ENCODE measurements around the gene FBN2. TPM values are rescaled to one million over a fixed set of nuclear protein-coding genes. Genes with fewer than 3 reads are reported as not detected.

The FBN2 gene
- total RNA-seq, 1 donor from 2014 or later, result 34.1 TPM

- no peak for DNase-seq
- no peak overlapping the region for H3K4me3 ChIP-seq
- peaks cover 8% of the 10 kb centered on the region for H3K4me1 ChIP-seq
- H3K27ac ChIP-seq (replicated peaks), result no peak overlapping the region
- no peaks in the 10 kb centered on the region for H3K36me3 ChIP-seq
- H3K27me3 ChIP-seq (ENCODE audit: low read depth), result no peaks in the 10 kb centered on the region
- TF ChIP-seq, protein P1, sequence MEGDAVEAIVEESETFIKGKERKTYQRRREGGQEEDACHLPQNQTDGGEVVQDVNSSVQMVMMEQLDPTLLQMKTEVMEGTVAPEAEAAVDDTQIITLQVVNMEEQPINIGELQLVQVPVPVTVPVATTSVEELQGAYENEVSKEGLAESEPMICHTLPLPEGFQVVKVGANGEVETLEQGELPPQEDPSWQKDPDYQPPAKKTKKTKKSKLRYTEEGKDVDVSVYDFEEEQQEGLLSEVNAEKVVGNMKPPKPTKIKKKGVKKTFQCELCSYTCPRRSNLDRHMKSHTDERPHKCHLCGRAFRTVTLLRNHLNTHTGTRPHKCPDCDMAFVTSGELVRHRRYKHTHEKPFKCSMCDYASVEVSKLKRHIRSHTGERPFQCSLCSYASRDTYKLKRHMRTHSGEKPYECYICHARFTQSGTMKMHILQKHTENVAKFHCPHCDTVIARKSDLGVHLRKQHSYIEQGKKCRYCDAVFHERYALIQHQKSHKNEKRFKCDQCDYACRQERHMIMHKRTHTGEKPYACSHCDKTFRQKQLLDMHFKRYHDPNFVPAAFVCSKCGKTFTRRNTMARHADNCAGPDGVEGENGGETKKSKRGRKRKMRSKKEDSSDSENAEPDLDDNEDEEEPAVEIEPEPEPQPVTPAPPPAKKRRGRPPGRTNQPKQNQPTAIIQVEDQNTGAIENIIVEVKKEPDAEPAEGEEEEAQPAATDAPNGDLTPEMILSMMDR (IDR thresholded peaks at IDR 0.05; ENCODE audit: borderline replicate concordance), result no peak
- intact Hi-C loops (cut with micrococcal nuclease), result no loop called here
- peaks cover 3% of the 10 kb centered on the region for H3K9me3 ChIP-seq (replicated peaks)
These were observed 312.6 kb downstream of the FBN2 start for GRCh38 chr5:128225245-128226030.

- Histone ChIP-seq H3K27me3 (ENCODE audit: low read depth) (no peaks in the 10 kb centered on the region), H3K4me3 (no peak overlapping the region), H3K4me1 (peaks cover 8% of the 10 kb centered on the region), H3K27ac (replicated peaks) (no peak overlapping the region), H3K36me3 (no peaks in the 10 kb centered on the region), H3K9me3 (replicated peaks) (no peaks in the 10 kb centered on the region)
- TF ChIP-seq, protein P1 (IDR thresholded peaks at IDR 0.05; ENCODE audit: borderline replicate concordance), result no peak
- no peak for DNase-seq
- intact Hi-C loops (cut with micrococcal nuclease), result no loop called here
These were observed 313.7 kb downstream of the FBN2 start for GRCh38 chr5:128224336-128224735.

DNA sequence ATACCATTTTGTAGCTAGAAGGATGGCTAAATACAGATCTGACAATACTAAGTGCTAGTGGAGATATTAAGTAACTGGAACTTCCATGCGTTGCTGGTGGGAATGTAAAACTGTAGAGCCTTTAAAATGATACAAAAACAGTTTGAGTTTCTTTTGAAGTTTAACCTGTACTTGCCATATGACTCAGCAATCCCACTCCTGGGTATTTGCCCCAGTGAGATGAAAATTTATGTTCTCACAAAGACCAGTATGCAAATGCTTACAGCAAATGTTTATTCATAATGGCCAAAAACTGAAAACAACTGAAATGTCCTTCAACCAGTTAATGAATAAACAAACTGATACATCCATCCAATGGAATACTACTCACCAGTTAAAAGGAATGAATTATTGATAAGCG, 317.2 kb downstream of the FBN2 start:
- TF ChIP-seq, protein P1 (IDR thresholded peaks at IDR 0.05; ENCODE audit: borderline replicate concordance), result no peak
- Histone ChIP-seq H3K27ac (replicated peaks) (no peak overlapping the region), H3K4me1 (peaks cover 13% of the 10 kb centered on the region), H3K4me3 (no peak overlapping the region), H3K36me3 (no peaks in the 10 kb centered on the region), H3K27me3 (ENCODE audit: low read depth) (no peaks in the 10 kb centered on the region), H3K9me3 (replicated peaks) (no peaks in the 10 kb centered on the region)
- intact Hi-C loops (cut with micrococcal nuclease), result no loop called here
- no peak for DNase-seq

DNA sequence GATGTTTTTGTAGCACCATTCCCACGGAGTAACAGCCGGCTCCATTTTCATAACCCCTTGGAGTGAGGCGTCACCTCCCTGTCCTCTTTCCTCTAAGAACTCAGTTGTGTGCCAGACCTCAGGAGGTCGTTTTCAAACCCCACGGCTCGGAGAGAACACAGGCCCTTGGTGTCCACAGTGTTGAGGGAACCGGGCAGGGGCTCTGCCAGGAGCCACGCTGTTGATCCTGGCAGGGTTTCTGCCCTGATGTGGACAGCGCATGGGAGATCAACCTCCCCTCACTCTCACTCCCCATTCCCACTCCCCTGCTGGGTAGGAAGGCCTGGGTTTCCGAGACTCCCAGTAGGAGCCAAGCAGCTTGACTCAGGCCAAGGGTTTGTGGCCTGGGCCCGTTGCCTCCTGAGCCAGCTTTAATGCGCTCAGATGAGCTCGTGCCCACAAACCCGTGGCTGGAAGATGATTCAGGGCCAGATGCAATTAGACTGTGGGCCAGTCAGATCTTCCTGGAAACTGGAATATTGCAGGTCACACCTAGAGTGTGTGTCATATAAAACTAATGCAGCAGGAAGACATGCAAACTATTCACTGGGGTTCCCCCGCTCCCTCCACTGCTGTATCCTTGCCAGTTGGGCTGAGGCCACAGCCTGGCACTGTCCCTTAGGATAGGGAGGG, 321.0 kb downstream of the FBN2 start:
- Histone ChIP-seq H3K4me3 (no peak overlapping the region), H3K27me3 (ENCODE audit: low read depth) (no peaks in the 10 kb centered on the region), H3K9me3 (replicated peaks) (no peaks in the 10 kb centered on the region), H3K36me3 (no peaks in the 10 kb centered on the region), H3K4me1 (peaks cover 13% of the 10 kb centered on the region), H3K27ac (replicated peaks) (peak overlapping the region; percentile 52)
- intact Hi-C loops (cut with micrococcal nuclease), result loop anchor here (10.0 kb wide), 2 partner anchors 458 to 628 kb away; no protein-coding TSS in a partner anchor
- TF ChIP-seq, protein P1 (IDR thresholded peaks at IDR 0.05; ENCODE audit: borderline replicate concordance), result no peak
- DNase-seq, result peak; percentile 28

GRCh38 chr5:128216285-128216684, 321.8 kb downstream of the FBN2 start:
- Histone ChIP-seq H3K27me3 (ENCODE audit: low read depth) (no peaks in the 10 kb centered on the region), H3K9me3 (replicated peaks) (no peaks in the 10 kb centered on the region), H3K4me3 (no peak overlapping the region), H3K36me3 (no peaks in the 10 kb centered on the region), H3K27ac (replicated peaks) (no peak overlapping the region), H3K4me1 (peaks cover 13% of the 10 kb centered on the region)
- DNase-seq, result no peak
- TF ChIP-seq, protein P1 (IDR thresholded peaks at IDR 0.05; ENCODE audit: borderline replicate concordance), result no peak
- intact Hi-C loops (cut with micrococcal nuclease), result loop anchor here (10.0 kb wide), 2 partner anchors 459 to 629 kb away; no protein-coding TSS in a partner anchor
